Ishikawa (cell line): ENCODE measurements around the gene ADTRP.

ENCODE experiments used
- CEBPB ChIP-seq: IDR thresholded peaks from 2 replicates; pipeline ENCODE4 v1.6.1; 2012
- CREB1 ChIP-seq: IDR thresholded peaks from 2 replicates; pipeline ENCODE4 v1.6.1; 2012; ENCODE audit warnings: low read depth
- EGR1 ChIP-seq: IDR thresholded peaks from 2 replicates; pipeline ENCODE4 v1.6.1; 2012
- EP300 ChIP-seq: IDR thresholded peaks from 2 replicates; pipeline ENCODE4 v1.6.1; 2012; ENCODE audit warnings: borderline replicate concordance
- FOXM1 ChIP-seq: IDR thresholded peaks from 2 replicates; pipeline ENCODE4 v1.6.1; 2012; ENCODE audit warnings: low read depth, borderline replicate concordance
- NFIC ChIP-seq: IDR thresholded peaks from 2 replicates; pipeline ENCODE4 v1.6.1; 2012
- RAD21 ChIP-seq: IDR thresholded peaks from 2 replicates; pipeline ENCODE4 v1.6.1; 2012; ENCODE audit warnings: low read depth
- TAF1 ChIP-seq: IDR thresholded peaks from 2 replicates; pipeline ENCODE4 v1.6.1; 2012; ENCODE audit warnings: low read depth, mild to moderate bottlenecking
- TCF12 ChIP-seq: IDR thresholded peaks from 2 replicates; pipeline ENCODE4 v1.6.1; 2012; ENCODE audit warnings: low read depth
- TEAD4 ChIP-seq: IDR thresholded peaks from 2 replicates; pipeline ENCODE4 v1.6.1; 2012
- YY1 ChIP-seq: IDR thresholded peaks from 2 replicates; pipeline ENCODE4 v1.6.1; 2012; ENCODE audit warnings: low read depth
- ZBTB7A ChIP-seq: IDR thresholded peaks from 2 replicates; pipeline ENCODE4 v1.6.1; 2012; ENCODE audit warnings: low read depth
- TF ChIP-seq, protein P1 (sequence below): IDR thresholded peaks from 2 replicates; pipeline ENCODE4 v1.6.1; 2012
- TF ChIP-seq, protein P2 (sequence below): IDR thresholded peaks from 2 replicates; pipeline ENCODE4 v1.6.1; 2012; ENCODE audit warnings: low read depth, mild to moderate bottlenecking
- TF ChIP-seq, protein P3 (sequence below): IDR thresholded peaks from 2 replicates; pipeline ENCODE4 v1.6.1; 2012

ADTRP gene

DNA sequence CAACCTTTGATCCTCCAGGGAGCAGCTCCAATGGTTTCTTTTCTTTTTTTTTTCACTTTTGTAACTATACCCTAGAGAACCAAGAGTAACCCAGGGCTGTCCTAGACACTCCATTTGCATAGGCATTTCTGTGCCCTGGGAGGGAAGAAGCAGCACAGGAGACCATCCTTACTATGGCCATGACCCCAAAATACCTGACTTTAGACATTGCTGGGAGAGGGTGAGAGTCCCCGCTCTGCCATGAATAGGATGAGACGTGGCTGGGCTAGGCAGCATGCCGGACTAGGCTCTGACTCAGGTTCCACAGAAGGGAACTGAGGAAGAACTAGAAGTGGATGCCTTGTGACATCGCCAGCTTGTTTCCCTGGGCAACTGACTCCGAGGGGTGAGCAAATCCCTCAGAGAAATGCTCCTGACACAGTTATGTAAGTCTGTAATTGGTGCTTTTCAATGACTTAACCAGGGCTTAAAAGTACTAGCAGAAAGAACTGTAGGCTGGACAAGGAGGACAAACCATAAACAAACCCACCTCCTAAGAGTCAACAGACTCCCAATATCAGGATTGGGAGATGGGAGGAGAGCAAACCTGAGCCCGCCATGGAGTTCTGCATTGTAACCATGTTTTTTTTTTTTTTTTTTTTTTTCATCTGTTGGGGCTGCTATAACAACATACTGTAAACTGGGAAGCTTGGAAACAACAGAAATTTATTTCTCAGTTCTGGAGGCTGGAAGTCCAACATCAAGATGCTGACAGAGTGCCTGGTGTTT lies 910 bp upstream of the ADTRP start:
- TF ChIP-seq FOXM1 (no peak), RAD21 (no peak), TAF1 (no peak), ZBTB7A (no peak), TCF12 (no peak), EGR1 (no peak), CEBPB (no peak), NFIC (no peak), CREB1 (no peak), TEAD4 (no peak), YY1 (no peak)
- TF ChIP-seq, protein P1, sequence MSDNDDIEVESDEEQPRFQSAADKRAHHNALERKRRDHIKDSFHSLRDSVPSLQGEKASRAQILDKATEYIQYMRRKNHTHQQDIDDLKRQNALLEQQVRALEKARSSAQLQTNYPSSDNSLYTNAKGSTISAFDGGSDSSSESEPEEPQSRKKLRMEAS = no peak
- TF ChIP-seq, protein P2, sequence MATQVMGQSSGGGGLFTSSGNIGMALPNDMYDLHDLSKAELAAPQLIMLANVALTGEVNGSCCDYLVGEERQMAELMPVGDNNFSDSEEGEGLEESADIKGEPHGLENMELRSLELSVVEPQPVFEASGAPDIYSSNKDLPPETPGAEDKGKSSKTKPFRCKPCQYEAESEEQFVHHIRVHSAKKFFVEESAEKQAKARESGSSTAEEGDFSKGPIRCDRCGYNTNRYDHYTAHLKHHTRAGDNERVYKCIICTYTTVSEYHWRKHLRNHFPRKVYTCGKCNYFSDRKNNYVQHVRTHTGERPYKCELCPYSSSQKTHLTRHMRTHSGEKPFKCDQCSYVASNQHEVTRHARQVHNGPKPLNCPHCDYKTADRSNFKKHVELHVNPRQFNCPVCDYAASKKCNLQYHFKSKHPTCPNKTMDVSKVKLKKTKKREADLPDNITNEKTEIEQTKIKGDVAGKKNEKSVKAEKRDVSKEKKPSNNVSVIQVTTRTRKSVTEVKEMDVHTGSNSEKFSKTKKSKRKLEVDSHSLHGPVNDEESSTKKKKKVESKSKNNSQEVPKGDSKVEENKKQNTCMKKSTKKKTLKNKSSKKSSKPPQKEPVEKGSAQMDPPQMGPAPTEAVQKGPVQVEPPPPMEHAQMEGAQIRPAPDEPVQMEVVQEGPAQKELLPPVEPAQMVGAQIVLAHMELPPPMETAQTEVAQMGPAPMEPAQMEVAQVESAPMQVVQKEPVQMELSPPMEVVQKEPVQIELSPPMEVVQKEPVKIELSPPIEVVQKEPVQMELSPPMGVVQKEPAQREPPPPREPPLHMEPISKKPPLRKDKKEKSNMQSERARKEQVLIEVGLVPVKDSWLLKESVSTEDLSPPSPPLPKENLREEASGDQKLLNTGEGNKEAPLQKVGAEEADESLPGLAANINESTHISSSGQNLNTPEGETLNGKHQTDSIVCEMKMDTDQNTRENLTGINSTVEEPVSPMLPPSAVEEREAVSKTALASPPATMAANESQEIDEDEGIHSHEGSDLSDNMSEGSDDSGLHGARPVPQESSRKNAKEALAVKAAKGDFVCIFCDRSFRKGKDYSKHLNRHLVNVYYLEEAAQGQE = no peak
- TF ChIP-seq, protein P3, sequence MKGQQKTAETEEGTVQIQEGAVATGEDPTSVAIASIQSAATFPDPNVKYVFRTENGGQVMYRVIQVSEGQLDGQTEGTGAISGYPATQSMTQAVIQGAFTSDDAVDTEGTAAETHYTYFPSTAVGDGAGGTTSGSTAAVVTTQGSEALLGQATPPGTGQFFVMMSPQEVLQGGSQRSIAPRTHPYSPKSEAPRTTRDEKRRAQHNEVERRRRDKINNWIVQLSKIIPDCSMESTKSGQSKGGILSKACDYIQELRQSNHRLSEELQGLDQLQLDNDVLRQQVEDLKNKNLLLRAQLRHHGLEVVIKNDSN = no peak

DNA sequence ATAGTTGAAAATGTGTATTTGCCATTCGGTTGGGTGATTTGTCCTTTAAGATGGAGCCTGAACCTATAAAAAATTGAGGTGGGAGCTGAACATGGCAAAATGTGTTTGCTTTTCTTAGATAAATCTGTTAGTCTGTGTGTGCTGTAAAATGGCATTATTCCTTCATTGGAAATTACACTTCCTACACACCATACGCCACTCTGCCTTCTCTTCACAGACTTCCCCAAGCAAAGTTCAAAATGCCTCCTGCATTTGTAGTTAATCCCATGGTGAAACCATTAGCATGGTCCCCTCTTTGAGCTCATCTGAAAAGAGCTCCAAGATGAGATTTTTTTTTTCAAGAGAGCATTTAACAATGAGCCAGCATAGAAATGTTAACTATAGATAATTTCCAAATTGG lies 567 bp downstream of the ADTRP start:
- TF ChIP-seq FOXM1 (no peak), CEBPB (no peak), EGR1 (no peak), RAD21 (no peak), EP300 (no peak), ZBTB7A (no peak), NFIC (no peak), TCF12 (no peak), TEAD4 (no peak), TAF1 (no peak), CREB1 (no peak), YY1 (no peak)
- TF ChIP-seq, protein P1 = no peak
- TF ChIP-seq, protein P2 = no peak
- TF ChIP-seq, protein P3 = no peak

DNA sequence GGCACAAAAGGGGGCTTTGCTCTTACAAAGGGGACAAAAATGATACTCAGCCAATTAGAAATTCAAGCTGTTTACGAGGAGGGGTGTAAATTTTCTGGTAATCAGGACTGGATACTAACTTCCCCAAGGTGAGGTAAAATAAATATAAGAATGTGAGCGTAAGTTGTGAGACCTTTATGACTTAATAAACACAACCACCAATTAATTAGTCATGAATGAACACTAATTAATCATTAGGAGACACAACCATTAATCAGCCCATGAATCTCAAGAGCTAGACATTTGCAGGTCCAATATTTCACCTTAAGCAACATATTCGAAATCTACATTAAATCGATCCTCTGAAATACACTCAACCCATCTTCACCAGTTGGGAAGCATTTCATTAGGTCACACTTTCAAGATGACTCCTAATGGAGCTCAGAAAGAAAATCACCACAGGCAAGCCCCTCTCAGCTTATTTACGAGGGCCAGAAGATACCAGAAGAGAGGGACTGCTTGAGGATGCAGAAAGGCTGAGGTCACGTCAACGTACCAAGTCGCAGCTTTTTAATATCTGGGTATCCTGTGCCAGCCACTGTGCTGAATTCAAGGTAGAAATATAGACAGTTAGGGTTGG lies 2.7 kb downstream of the ADTRP start:
- no peak for TF ChIP-seq EP300
- TF ChIP-seq NFIC = no peak
- no peak for TF ChIP-seq CEBPB
- no peak for TF ChIP-seq CREB1
- no peak for TF ChIP-seq RAD21
- TF ChIP-seq TAF1 = no peak
- no peak for TF ChIP-seq TEAD4
- no peak for TF ChIP-seq FOXM1
- TF ChIP-seq YY1 = no peak
- TF ChIP-seq, protein P2 = no peak
- no peak for TF ChIP-seq ZBTB7A
- no peak for TF ChIP-seq EGR1
- TF ChIP-seq, protein P1 = no peak

DNA sequence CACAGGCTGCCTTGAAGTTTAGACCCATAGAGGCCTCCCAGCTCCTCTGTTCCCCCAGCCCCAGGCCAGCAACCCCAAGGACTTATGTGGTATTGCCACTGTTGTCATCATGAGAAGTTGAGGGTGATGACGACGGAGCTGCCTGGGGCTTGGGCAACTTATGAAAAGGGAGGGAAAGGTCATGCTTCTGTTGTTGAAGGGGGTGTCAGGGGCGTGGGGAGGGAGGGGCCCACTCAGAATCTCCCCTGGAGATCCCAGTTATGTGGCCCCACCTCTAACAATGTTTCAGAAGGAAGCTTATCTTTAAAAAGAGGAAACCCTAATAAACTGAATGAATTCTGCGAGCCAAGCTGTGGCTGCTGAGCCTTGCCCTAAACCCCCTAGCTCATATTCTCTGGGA lies 4.2 kb downstream of the ADTRP start:
- TF ChIP-seq TAF1 (no peak), NFIC (no peak), TEAD4 (no peak), FOXM1 (no peak), CEBPB (no peak), RAD21 (no peak), ZBTB7A (no peak), EP300 (no peak), YY1 (no peak), CREB1 (no peak), EGR1 (no peak), TCF12 (no peak)
- TF ChIP-seq, protein P2 = no peak
- TF ChIP-seq, protein P3 = no peak
- TF ChIP-seq, protein P1 = no peak
